IMR-90 (cell line): ENCODE data around the gene LRRC70. TPM values are rescaled to one million over a fixed set of nuclear protein-coding genes. Genes with fewer than 3 reads are reported as not detected.

ENCODE experiments used
- ATAC-seq: fragments of 200-7000 bp; cut with Tn5 transposase; 2 replicates; pipeline ENCODE4 v1.9.1; 2020; ENCODE audit warnings: low read depth, mild to moderate bottlenecking, moderate library complexity
- BruUV-seq: library from RNA; stranded (reverse); fragments of 400-500 nt; replicated peaks from 2 replicates; lab custom pipeline; 2021; lab: Mats Ljungman, UMichigan
- CTCF ChIA-PET: fragments of 300-600 bp; formaldehyde crosslinking; extraction: SDS; loops from one replicate; lab custom pipeline; 2021; ENCODE audit warnings: antibody characterized with exemption; lab: Yijun Ruan, JAX
- POLR2A ChIA-PET: fragments of 300-600 bp; sonication (Branson Sonifier 250); formaldehyde crosslinking; loops from one replicate; lab custom pipeline; 2022; ENCODE audit warnings: antibody characterized with exemption; ENCODE audit not compliant: unreplicated experiment; lab: Charles Lee
- DNase-seq: peaks from one replicate; pipeline ENCODE4 v3.0.0; 2013
- H2AFZ ChIP-seq: replicated peaks from 2 replicates; pipeline ENCODE3; 2013; ENCODE audit warnings: low read length, mild to moderate bottlenecking; ENCODE audit not compliant: poor library complexity
- H2AK5ac ChIP-seq: 2 replicates; pipeline ENCODE4 v1.6.1; 2013; ENCODE audit warnings: low read depth, low read length, inconsistent platforms
- H2AK9ac ChIP-seq: replicated peaks from 2 replicates; pipeline ENCODE3; 2013; ENCODE audit warnings: mild to moderate bottlenecking, low read depth, low read length, moderate library complexity; ENCODE audit not compliant: poor library complexity
- H2BK120ac ChIP-seq: 2 replicates; pipeline ENCODE4 v1.6.1; 2013; ENCODE audit warnings: low read depth, low read length, inconsistent platforms
- H2BK15ac ChIP-seq: 3 replicates; pipeline ENCODE4 v1.6.1; 2013; ENCODE audit warnings: low read depth, low read length, inconsistent platforms
- H2BK20ac ChIP-seq: 2 replicates; pipeline ENCODE4 v1.6.1; 2013; ENCODE audit warnings: low read depth, mild to moderate bottlenecking, inconsistent platforms, low read length, moderate library complexity
- H2BK5ac ChIP-seq: 2 replicates; pipeline ENCODE4 v1.6.1; 2013; ENCODE audit warnings: mild to moderate bottlenecking, low read depth, low read length, inconsistent platforms; ENCODE audit not compliant: poor library complexity, severe bottlenecking
- H3K14ac ChIP-seq: replicated peaks from 2 replicates; pipeline ENCODE4 v1.6.1; 2013; ENCODE audit warnings: low read depth, low read length, inconsistent platforms
- H3K18ac ChIP-seq: 2 replicates; pipeline ENCODE4 v1.6.1; 2013; ENCODE audit warnings: low read depth, low read length, control low read depth
- H3K23ac ChIP-seq: 2 replicates; pipeline ENCODE4 v1.6.1; 2013; ENCODE audit warnings: low read depth, low read length, inconsistent platforms
- H3K27ac ChIP-seq: 2 replicates; pipeline ENCODE4 v1.5.1; 2013; ENCODE audit warnings: mild to moderate bottlenecking, control low read depth, low read length; ENCODE audit not compliant: insufficient read depth
- H3K27me3 ChIP-seq: 2 replicates; pipeline ENCODE4 v1.6.1; 2013; ENCODE audit warnings: low read length; ENCODE audit not compliant: control insufficient read depth, insufficient read depth
- H3K36me3 ChIP-seq: 2 replicates; pipeline ENCODE4 v1.6.1; 2013; ENCODE audit warnings: low read length, mixed read lengths; ENCODE audit not compliant: control insufficient read depth, insufficient read depth
- H3K4ac ChIP-seq: 2 replicates; pipeline ENCODE4 v1.6.1; 2013; ENCODE audit warnings: low read depth, low read length, inconsistent platforms
- H3K4me1 ChIP-seq: 2 replicates; pipeline ENCODE4 v1.6.1; 2013; ENCODE audit warnings: low read length, mixed read lengths; ENCODE audit not compliant: control insufficient read depth, insufficient read depth
- H3K4me2 ChIP-seq: 2 replicates; pipeline ENCODE4 v1.6.1; 2013; ENCODE audit warnings: low read depth, mild to moderate bottlenecking, control low read depth, low read length, moderate library complexity
- H3K4me3 ChIP-seq: 2 replicates; pipeline ENCODE4 v1.5.1; 2013; ENCODE audit warnings: low read depth, mild to moderate bottlenecking, control low read depth, low read length, moderate library complexity; ENCODE audit not compliant: insufficient read depth
- H3K56ac ChIP-seq: 2 replicates; pipeline ENCODE4 v1.6.1; 2013; ENCODE audit warnings: low read length, inconsistent platforms; ENCODE audit not compliant: insufficient read depth; ENCODE audit errors: extremely low read depth
- H3K79me1 ChIP-seq, 2 experiments: 2 replicates each; pipeline ENCODE4 v1.6.1; 2013; ENCODE audit warnings: low read length in 2 of 2, inconsistent platforms in 1 of 2, low read depth in 1 of 2
- H3K9ac ChIP-seq: 2 replicates; pipeline ENCODE4 v1.6.1; 2013; ENCODE audit warnings: low read depth, low read length, control low read depth
- H3K9me1 ChIP-seq: 2 replicates; pipeline ENCODE4 v1.6.1; 2013; ENCODE audit warnings: low read length, inconsistent platforms; ENCODE audit not compliant: insufficient read depth
- H3K9me3 ChIP-seq: 2 replicates; pipeline ENCODE4 v1.6.1; 2013; ENCODE audit warnings: low read length; ENCODE audit not compliant: control insufficient read depth, insufficient read depth
- H4K20me1 ChIP-seq: 2 replicates; pipeline ENCODE4 v1.6.1; 2013; ENCODE audit warnings: low read length, inconsistent platforms; ENCODE audit not compliant: insufficient read depth
- H4K5ac ChIP-seq: 2 replicates; pipeline ENCODE4 v1.6.1; 2013; ENCODE audit warnings: mild to moderate bottlenecking, low read depth, low read length, control low read depth
- H4K8ac ChIP-seq, 2 experiments: 2 replicates each; pipeline ENCODE4 v1.6.1; 2013; ENCODE audit warnings: low read depth in 2 of 2, low read length in 2 of 2, control low read depth in 1 of 2, inconsistent platforms in 1 of 2
- H4K91ac ChIP-seq: 2 replicates; pipeline ENCODE4 v1.6.1; 2013; ENCODE audit warnings: low read depth, low read length, inconsistent platforms; ENCODE audit not compliant: insufficient read depth
- CTCF ChIP-seq: conservative IDR thresholded peaks from 2 replicates; pipeline ENCODE4 v1.5.1; 2012; ENCODE audit warnings: mild to moderate bottlenecking, low read depth, low read length, improper control_type of control experiment
- FOS ChIP-seq: fragments of 150-350 bp; IDR thresholded peaks from 2 replicates; pipeline ENCODE4 v1.6.1; 2016; ENCODE audit warnings: low read depth, low read length
- WGBS, 2 experiments: methylation state at CpG; one replicate each; pipeline versions ENCODE4 v1.1.5 to v1.1.7; 2013; ENCODE audit warnings: missing lambda C conversion rate in 2 of 2; ENCODE audit not compliant: insufficient read length in 1 of 2; ENCODE audit errors: extremely low coverage in 2 of 2; 5-methylcytosine and 5-hydroxymethylcytosine counted together
- dilution Hi-C: fragments of 300-500 bp; cut with HindIII; formaldehyde crosslinking; loops from one replicate; pipeline ENCODE4 v1.14.3; 2018; ENCODE audit warnings: low sequenced_read_pairs; ENCODE audit not compliant: unreplicated experiment
- in situ Hi-C: fragments of 300-500 bp; cut with MboI; formaldehyde crosslinking; loops from 3 replicates; pipeline ENCODE4 v1.14.3; 2019; ENCODE audit warnings: low sequenced_read_pairs, inconsistent platforms, mixed read lengths
- intact Hi-C: fragments of 100-400 bp; cut with micrococcal nuclease; formaldehyde crosslinking; loops from 2 replicates; pipeline ENCODE4 v1.10.0; 2022
- polyA plus RNA-seq, 3 experiments: library from polyadenylated mRNA; depleted of rRNA; stranded (reverse); fragments of >200 nt; gene quantifications; 2 replicates each; pipeline ENCODE4 v1.2.3, GENCODE V29; 2012; ENCODE audit warnings: low replicate concordance in 1 of 3
- total RNA-seq: library from RNA; depleted of rRNA; stranded (reverse); fragments of >200 nt; gene quantifications from 2 replicates; pipeline ENCODE4 v1.2.3, GENCODE V29; 2012

The LRRC70 gene
- total and polyA plus RNA-seq, 2 of the 4 experiments (the other 2 are of a cell fraction), result 0.19 to 0.36 TPM

GRCh38 chr5:62620761-62621160 lies 42.1 kb downstream of the LRRC70 start:
- TF ChIP-seq CTCF (no peak), FOS (no peak)
- no peak overlapping the region for H3K14ac ChIP-seq
- WGBS, 2 experiments, result 100% methylated on average over 2 of the region's 5 CpGs; no CpG with 5 or more reads in 1 of the 2 experiments
- in situ Hi-C loops (no loop called here), intact Hi-C loops (loop anchor here (10.0 kb wide), 1 partner anchor 156 kb away; no protein-coding TSS in a partner anchor), dilution Hi-C loops (no loop called here)
- no peaks in the 10 kb centered on the region for H3K79me1 ChIP-seq
- ATAC-seq (no peak), DNase-seq (no peak)
- no peak overlapping the region for H3K4me3 ChIP-seq
- H2BK120ac ChIP-seq, result no peak overlapping the region
- H3K56ac ChIP-seq, result no peak overlapping the region
- no peak overlapping the region for H2BK5ac ChIP-seq
- no peaks in the 10 kb centered on the region for H3K4me1 ChIP-seq
- no peaks in the 10 kb centered on the region for H3K9me1 ChIP-seq
- H3K27me3 ChIP-seq, result no peaks in the 10 kb centered on the region
- no peak overlapping the region for H4K5ac ChIP-seq
- H4K91ac ChIP-seq, result no peak overlapping the region
- no peak overlapping the region for H3K4me2 ChIP-seq
- no peak overlapping the region for H3K9ac ChIP-seq
- H2BK15ac ChIP-seq, result no peak overlapping the region
- H3K27ac ChIP-seq, result no peak overlapping the region
- no peak overlapping the region for H2AK5ac ChIP-seq
- POLR2A ChIA-PET, result no interaction called here
- H3K9me3 ChIP-seq, result no peaks in the 10 kb centered on the region
- no peak overlapping the region for H3K4ac ChIP-seq
- H2AK9ac ChIP-seq, result no peak overlapping the region
- H2AFZ ChIP-seq, result no peak overlapping the region
- no peaks in the 10 kb centered on the region for H4K20me1 ChIP-seq
- H2BK20ac ChIP-seq, result no peak overlapping the region
- no TSS peak for BruUV-seq
- no peak overlapping the region for H3K18ac ChIP-seq
- no peak overlapping the region for H4K8ac ChIP-seq
- H3K36me3 ChIP-seq, result no peaks in the 10 kb centered on the region
- no peak overlapping the region for H3K23ac ChIP-seq
- CTCF ChIA-PET, result no interaction called here
